SK-N-DZ (cell line): ENCODE measurements around the gene MAGEA11.
"Not testable (repeated sequence)": the region's sequence is repeated elsewhere in the genome, so short reads cannot be mapped to it uniquely, and the experiment has no call there.

Experiments used
- DNase-seq: peaks from one replicate; pipeline ENCODE4 v3.0.0-alpha.2; 2015; ENCODE audit warnings: low spot score

The MAGEA11 gene

DNA sequence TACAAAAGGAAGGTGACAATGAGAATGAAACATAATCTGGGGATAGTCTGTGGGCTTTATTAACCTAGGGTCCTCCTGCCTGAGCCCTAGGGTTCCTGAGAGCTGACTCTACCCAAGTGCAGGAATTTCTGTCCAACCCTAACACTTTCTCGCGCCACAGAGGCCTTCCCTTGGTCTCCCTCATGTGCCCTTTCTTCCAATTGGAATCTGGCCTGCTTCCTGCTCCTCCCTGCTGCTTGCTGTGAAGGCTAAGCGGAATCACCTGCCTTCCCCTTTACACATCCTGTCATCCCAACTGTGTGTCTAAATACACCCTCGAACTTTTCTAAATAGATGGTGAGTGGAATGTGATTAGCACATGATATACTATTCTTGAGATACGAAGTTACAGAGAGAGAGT is 5.9 kb downstream of the MAGEA11 start:
- no peak for DNase-seq

DNA sequence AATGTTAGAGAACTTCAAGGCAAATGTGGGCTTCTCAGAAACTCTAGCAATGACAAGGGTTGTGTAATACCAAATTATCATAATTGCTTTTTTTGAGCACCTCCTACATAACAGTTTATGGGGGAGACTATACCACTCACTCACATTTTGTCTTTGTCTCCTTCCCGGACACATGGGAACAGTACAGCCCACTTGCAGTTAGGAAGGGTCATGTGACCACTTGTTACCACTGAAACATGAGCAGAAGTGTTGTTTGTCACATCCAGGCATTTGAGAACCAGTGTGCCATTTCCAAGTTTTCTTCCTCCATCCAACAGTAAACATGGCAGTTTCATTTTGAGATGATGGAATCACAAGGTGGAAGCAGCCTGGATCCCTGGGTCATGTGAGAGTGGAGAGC is 6.9 kb downstream of the MAGEA11 start:
- DNase-seq: no peak

DNA sequence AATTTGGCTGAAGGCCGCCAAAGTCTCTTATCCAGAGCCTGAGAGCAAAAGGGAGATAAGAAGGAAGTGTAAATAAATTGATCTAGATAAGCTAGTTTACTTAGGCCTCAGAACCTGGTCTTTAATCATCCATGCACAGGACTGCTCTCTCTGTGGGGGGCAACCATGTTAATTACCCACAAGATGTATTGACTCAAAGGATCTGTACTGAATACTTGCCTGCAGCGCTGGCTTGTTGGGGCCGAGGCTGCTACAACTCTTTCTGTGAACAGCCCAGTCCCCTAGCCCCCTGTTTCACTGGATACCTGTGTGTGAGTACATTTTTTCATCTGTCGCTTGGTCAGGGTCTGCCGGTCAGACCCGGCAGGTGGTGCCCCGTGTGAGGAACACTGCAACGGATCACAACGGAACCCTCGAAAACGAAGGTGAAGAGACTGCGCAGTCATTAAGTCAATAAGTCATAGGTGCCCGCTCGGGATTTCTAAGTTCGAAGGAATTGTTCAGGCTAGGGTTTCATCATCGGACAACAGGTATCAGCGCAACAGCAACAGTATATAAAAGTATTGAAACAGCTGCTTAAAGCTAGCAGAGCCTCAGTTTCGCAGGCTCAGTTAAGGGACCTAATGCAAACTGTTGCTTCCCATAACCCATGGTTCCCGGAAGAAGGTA is 8.3 kb downstream of the MAGEA11 start:
- DNase-seq: no peak

DNA sequence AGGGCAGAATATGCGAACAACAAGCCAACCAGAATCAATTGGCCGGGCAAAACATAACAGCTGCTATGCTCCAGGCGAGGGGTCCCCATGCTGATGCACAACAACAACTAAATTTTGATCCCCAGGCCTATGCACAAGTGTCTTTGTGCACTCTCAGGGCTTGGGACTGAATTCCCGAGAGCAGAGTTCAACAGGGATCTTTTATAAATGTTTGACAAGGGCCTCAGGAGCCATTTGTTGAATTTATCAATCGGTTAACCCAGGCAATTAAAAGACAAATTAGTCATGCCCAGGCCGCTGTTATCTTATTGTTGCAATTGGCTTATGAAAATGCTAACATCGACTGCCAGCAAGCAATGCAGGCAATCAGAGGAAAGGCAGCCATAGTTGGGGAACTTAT is 9.4 kb downstream of the MAGEA11 start:
- DNase-seq: not testable (repeated sequence)

DNA sequence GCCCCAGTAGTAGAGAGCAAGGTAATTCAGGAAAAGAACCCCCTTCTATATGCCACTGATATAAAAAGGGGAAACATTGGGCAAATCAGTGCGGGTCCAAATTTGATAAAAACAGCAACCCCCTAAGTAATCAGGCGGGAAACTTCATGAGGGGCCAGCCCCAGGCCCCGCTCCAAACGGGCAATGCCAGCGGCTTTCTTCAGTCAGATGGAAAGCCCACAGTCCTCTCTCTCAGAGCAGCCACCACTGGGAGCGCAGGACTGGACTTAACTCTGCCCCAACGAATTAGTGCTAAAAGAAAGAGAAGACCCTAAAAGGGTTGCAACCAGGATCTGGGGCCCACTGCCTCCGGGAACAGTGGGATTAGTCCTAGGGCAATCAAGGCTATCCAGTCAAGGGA is 9.9 kb downstream of the MAGEA11 start:
- DNase-seq: no peak

DNA sequence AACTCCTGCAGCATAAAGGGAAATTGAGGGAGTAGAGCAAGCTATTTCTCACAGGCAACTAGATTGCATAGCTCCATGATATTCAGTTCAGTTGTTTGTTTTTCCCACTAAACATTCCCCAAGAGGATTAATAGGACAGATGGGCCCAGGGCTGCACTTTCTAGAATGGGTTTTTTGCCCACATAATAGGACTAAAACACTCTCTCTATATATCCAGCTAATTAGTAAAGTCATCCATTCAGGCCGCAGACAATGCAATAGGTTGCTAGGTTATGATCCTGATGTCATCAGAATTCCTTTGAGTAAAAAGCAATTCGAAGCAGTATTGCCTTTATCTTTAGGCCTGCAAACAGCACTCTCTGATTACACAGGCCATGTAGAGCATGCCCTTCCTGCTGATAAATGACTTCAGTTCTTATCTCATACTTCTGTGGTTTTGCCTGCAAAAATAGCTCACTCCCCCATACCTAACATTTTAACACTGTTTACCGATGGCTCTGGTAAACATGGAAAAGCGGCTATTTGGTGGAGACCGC is 11.8 kb downstream of the MAGEA11 start:
- DNase-seq: not testable (repeated sequence)

DNA sequence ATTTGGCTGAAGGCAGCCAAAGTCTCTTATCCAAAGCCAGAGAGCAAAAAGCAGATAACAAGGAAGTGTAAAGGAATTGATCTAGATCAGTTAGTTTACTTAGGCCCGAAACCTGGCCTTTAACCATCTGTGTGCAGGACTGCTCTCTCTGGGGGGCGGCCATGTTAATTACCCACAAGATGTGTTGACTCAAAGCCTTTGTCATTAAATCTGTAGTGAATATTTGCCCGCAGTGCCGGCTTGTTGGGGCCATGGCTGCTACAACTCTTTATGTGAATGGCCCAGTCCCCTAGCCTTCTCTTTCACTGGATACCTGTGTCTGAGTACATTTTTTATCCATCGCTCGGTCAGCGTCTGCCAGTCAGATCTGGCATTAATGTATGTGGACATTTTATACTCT is 15.4 kb downstream of the MAGEA11 start:
- not testable (repeated sequence) for DNase-seq

DNA sequence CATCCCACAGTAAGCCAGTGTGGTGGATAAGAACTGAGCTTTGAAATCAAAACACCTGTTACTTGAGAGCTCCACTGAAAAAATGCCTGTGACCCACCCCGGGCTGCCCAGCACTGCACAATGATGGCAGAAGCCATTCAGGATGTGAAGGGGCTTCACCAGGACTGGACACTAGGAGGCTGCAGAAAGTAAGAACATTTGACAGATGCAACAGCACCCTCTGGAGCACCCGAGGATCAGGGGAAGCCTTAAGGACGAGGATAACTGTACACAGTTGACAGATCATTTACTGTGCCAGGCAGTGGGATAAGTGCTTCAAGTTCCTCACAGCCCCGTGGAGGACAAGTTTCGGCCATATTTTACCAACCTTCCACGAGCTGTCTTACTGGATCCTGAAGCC is 30.4 kb downstream of the MAGEA11 start:
- DNase-seq: not testable (repeated sequence)

DNA sequence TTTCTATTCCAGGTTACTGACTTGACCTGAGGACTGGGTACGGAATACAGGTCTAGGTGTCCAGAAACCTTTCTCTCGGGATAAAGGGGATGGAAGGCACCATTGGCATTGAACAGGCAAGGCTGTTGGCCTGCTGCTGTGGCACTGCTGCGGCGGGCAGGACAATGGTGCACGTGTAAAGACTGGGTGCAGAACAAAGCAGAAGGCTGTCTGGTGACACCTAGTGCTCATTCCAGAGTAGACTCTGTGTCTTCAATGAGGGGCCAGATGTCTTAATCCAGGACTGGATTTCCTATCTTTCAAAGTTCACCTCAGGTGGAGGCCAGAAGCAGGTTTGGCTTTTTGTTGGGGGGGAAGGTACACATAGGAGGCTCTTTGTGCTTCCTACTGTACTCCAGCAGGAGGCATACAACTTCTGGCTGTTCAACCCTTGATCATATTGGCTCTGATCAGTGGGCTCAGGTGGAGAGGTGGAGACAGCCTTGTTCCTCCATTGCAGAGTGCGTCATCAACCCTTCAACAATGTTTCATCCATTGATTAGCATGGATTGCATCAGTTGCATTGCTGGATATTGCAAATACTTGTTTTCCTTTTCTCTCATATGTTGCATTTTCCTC is 34.6 kb downstream of the MAGEA11 start:
- not testable (repeated sequence) for DNase-seq

DNA sequence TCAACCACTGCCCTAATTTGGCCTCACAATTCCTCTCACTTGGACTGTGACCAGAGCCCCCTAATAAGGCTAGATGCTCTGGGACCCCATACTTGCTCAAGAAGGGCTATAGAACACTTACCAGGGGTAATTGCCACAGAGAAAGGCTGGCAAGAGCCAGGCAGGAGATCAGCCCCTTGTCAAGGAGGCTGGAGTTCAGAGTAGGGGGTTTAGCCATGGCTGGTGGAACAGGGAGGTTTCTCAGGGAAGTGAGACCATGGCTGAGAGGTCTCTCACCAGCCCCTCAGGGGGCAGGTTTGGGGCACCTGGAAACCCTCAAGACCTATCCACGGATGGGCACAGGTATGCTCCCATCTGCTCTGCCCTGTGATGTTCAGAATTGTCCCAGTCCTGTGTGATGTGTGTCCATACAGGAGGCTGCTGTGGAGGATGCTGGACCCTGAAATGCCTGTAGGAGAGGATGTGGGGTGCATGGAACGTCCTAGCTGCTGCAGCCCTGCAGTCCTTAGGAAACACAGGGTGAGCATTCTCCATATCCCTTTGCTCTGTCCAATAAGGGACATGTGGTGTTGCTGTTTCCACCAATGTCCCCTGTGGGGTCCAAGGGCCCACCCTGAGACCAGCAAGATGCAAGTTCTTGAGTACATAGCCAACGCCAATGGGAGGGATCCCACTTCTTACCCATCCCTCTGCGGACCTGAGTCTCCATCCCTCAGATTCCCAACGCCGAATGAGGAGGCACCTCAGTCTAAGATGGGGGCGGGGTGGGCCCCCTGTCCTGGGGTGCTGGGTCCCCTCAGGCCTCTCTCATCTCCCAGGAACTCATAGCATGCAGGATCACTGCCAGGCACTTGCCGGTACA is 45.6 kb downstream of the MAGEA11 start:
- DNase-seq: no peak

DNA sequence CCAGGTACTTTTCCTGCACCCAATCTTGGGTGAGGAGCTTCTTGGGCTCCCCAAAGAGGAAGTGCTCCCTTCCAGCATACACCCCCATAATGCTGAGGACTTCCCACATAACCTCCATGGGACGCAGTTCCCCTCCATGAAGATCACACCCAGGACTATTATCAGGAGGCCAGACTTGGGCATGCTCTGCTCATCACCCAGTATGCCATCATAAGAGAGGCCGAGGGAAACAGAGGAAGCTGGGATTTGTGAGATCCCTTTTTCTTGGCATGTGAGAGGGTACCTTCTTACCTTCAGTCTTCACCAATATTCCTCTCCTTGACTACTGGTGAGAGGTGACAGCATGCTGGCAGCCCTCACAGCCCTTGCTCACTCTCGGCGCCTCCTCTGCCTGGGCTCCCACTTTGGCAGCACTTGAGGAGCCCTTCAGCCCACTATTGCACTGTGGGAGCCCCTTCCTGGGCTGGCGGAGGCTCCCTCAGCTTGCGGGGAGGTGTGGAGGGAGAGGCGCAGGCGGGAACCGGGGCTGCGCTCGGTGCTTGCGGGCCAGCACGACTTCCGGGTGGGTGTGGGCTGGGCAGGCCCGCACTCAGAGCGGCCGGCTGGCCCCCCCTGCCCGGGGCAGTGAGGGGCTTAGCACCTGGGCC is 46.3 kb downstream of the MAGEA11 start:
- no peak for DNase-seq

DNA sequence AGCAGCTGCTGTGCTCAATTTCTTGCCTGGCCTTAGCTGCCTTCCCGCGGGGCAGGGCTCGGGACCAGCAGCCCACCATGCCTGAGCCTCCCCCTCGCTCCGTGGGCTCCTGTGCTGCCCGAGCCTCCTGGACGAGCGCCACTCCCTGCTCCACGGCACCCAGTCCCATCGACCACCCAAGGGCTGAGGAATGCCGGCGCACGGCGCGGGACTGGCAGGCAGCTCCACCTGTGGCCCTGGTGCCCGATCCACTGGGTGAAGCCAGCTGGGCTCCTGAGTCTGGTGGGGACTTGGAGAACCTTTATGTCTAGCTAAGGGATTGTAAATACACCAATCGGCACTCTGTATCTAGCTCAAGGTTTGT is 46.8 kb downstream of the MAGEA11 start:
- not testable (repeated sequence) for DNase-seq

DNA sequence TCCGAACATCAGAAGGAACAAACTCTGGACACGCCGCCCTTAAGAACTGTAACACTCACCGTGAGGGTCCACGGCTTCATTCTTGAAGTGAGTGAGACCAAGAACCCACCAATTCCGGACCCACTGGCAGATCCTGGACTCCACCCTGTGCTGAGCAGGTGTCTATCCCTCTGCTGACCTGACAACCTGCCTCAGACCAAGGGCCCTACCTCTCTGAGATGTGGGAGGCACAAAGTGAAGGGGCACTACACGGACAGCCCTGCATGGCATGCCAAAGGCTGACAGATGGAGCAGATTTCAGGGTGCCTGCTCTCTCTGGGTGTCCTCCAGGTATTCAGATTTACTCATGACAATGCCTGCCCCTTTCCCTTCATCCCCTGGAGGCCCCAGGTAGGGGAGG is 48.0 kb downstream of the MAGEA11 start:
- DNase-seq: no peak

DNA sequence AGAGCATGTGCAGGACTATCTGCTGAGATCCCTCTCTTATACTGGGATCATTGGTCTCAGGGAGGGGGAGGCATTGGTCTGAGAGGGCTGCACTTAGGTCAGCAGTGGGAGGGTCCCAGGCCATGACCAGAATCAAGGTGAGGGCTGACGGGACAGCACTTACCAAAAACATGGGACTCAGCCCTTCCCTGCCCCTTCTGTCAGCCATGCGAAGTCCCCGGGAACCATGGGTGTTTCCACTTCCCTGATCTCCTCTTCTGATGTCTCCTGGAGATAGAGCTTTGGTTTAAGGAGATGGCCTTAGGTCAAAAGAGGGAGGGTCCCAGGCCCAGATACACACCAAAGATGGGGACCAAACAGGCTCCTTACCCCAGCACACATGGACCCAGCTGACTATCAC is 49.1 kb downstream of the MAGEA11 start:
- DNase-seq: no peak

DNA sequence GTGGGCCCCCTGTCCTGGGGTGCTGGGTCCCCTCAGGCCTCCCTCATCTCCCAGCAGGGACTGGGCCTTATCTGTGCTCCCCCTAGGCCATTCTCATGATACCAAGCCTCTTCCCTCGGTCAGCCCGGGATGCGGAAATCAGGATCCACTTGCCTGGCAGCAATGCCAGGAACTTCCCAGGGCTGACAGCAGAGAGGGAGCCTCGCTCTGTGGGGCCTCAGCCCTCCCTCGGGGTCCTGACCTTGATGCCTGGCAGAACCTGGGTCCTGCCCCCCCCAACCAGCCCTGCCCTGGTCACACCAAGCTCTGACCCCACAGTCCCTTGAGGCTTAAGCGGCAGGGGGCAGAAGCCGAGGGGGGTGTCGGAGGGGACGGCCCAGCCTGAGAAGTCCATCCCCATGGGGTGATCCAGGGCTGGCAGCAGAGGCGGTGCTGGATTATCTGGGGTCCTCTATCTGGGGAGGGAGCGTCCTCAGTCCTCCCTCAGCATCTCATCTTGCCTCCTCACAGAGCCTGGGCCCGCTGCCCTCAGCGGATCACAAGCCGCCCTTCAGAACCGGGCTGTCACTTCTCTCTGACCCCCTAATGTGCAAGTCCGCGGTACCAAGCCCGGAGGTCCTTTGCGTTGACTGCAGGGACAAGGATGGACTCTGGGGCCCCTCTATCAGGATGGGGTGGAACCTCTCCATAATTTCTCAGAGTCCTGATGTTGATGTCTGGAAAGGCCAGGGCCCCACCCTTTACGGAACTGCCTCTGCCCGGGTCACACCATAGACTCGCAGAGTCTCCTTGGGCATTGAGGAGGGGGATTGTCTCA is 50.2 kb downstream of the MAGEA11 start:
- DNase-seq: not testable (repeated sequence)

DNA sequence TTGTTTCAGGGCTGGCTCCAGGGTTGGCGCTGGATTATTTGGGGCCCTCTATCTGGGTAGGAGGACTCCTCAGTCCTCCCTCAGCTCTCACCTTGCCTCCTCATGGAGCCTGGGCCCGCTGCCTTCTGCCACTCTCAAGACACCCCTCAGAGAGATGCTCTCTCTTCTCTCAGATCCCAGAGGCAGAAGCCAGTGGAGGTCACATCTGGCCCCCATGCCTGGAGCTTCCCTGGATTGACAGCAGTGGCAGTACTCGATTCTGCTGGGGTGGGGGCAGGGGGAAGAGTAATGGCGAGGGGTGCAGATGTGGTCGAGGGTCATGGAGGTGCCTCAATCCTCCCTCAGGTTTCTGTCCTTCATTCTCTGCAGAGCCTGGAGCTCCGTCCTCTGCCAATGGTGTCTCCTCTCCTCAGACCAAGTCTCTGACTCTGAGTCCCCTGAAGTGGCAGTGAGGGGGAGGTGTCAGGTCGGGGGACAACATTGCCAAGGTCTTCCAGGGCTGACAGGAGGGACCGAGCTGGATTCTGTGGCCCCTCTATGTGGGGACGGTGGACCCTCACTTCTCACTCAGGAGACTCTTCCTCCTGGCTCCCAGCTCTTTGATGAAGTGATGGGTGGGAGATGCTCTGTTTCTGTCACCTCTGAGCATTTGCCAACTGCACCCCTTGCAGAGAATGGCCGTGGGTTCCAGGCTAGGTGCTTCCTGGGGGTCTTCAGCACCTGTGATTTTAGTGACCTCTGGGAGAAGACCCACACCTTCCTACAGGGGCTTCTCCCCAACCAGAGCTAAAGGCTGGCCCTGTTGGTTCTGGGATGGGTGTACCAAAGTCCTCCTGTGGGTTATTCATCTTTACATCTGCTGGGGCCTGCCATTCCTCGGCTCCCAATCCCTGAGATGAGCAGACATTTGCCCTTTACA is 51.1 kb downstream of the MAGEA11 start:
- no peak for DNase-seq
